Pancreas (tissue), 10 donors: ENCODE data around the gene ZNF668. TPM values are rescaled to one million over a fixed set of nuclear protein-coding genes. Genes with fewer than 3 reads are reported as not detected.

Source experiments
- ATAC-seq, 4 donors: fragments of 200-7000 bp; cut with Tn5 transposase; one replicate each; pipeline versions ENCODE4 v1.8.0 to v1.9.1; 2020; ENCODE audit warnings: mild to moderate bottlenecking in 4 of 4, moderate library complexity in 4 of 4
- DNase-seq, 6 donors: peaks; one replicate each; pipeline ENCODE4 v3.0.0-alpha.2; 2020
- FAIRE-seq: peaks from 2 replicates; lab custom pipeline; 2012; peaks lifted over from hg19 to GRCh38; lab: Jason Lieb, UNC
- H3K27ac ChIP-seq, 4 donors: fragments of 200-600 bp; sonication (generic); 1 replicate in 3 of 4; 2 replicates in 1 of 4; pipeline versions ENCODE4 v1.5.0 to v1.8.0; 2020
- H3K27me3 ChIP-seq, 4 donors: fragments of 200-600 bp; one replicate each; pipeline ENCODE4 v1.8.0; 2021
- H3K36me3 ChIP-seq, 3 donors: fragments of 200-600 bp; sonication (generic) in 1 of 3; one replicate each; pipeline versions ENCODE4 v1.5.0 to v1.8.0; 2020 to 2021
- H3K4me1 ChIP-seq, 3 donors: fragments of 200-600 bp; one replicate each; pipeline ENCODE4 v1.8.0; 2021
- H3K4me3 ChIP-seq, 4 donors: fragments of 200-600 bp; sonication (generic) in 2 of 4; one replicate each; pipeline versions ENCODE4 v1.5.0 to v1.8.0; 2020 to 2021
- H3K9me3 ChIP-seq, 4 donors: fragments of 200-600 bp; one replicate each; pipeline ENCODE4 v1.8.0; 2021
- WGBS, 2 donors: extraction: QIAGEN DNeasy Blood & Tissue Kit; methylation state at CpG; one replicate each; pipeline ENCODE4 v1.1.7; 2013; 5-methylcytosine and 5-hydroxymethylcytosine counted together
- intact Hi-C, 3 donors: fragments of 100-400 bp; cut with DNase I; formaldehyde crosslinking; loops; one replicate each; pipeline versions ENCODE4 v1.11.1 to v1.14.2; 2022
- polyA plus RNA-seq, 2 donors: library from polyadenylated mRNA; stranded (reverse); fragments of 200-250 nt; gene quantifications; one replicate each; pipeline ENCODE4 v1.2.3, GENCODE V29; 2013
- total RNA-seq, 6 donors: library from RNA; stranded (reverse); fragmentation: NEBNext Ultra II Directional in 4 of 6; extraction: Animal tissue kit (Norgen Biotek cat#: 25700) in 4 of 6; gene quantifications; one replicate each; pipeline versions ENCODE4 v1.2.1 to v1.2.4, GENCODE V29; 2021 to 2023
- TF ChIP-seq, protein P1 (sequence below), 4 donors: fragments of 200-600 bp; sonication (generic) in 3 of 4; IDR thresholded peaks; one replicate each; pipeline versions ENCODE4 v1.5.0 to v1.8.0; 2021; ENCODE audit warnings: antibody characterized with exemption in 4 of 4
- donor health status: healthy with polysubstance abuse.
- donor health status: DM: no; HTN: no; CAD: no; lungs with moderate emphysema.
- donor health status: DM: no; HTN: no; CAD: no.
- donor health status: control.
- donor health status: control.
- donor health status: Bipolar disorder and iron deficiency.
- donor health status: DM: yes; HTN: yes; CAD: no.
- donor health status: DM: no; HTN: no; CAD: no.
- donor health status: DM: no; HTN: no; CAD: no.
- donor health status: DM: yes; HTN: yes; CAD: no.

Gene ZNF668
- total and polyA plus RNA-seq, 8 donors, result 1.5 to 6.4 (median 3.6) TPM

DNA sequence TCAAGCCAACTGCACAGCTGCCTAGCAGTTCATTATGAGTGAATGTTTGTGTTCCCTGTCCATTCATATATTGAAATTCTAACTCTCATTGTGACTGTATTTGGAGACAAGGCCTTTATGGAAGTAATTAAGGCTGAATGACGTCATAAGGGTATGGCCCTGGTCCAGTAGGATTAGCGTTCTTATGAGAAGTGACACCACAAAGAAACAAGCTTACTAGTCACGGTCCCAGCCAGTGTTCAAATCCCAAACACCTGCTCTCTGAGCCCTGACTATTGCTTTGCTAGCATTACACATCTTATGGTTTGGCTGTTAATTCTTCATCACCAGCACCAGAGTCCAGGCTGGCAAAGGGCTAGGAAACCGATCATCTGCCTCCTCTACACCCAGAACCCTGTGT lies 2.2 kb downstream of the ZNF668 start:
- DNase-seq (no peak), ATAC-seq (no peak), FAIRE-seq (no peak)
- TF ChIP-seq, protein P1, sequence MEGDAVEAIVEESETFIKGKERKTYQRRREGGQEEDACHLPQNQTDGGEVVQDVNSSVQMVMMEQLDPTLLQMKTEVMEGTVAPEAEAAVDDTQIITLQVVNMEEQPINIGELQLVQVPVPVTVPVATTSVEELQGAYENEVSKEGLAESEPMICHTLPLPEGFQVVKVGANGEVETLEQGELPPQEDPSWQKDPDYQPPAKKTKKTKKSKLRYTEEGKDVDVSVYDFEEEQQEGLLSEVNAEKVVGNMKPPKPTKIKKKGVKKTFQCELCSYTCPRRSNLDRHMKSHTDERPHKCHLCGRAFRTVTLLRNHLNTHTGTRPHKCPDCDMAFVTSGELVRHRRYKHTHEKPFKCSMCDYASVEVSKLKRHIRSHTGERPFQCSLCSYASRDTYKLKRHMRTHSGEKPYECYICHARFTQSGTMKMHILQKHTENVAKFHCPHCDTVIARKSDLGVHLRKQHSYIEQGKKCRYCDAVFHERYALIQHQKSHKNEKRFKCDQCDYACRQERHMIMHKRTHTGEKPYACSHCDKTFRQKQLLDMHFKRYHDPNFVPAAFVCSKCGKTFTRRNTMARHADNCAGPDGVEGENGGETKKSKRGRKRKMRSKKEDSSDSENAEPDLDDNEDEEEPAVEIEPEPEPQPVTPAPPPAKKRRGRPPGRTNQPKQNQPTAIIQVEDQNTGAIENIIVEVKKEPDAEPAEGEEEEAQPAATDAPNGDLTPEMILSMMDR (IDR thresholded peaks at IDR 0.05), result no peak
- no peaks in the 10 kb centered on the region for H3K27me3 ChIP-seq
- peaks cover 0 to 12% (median 5%) of the 10 kb centered on the region in 3 donors for H3K4me1 ChIP-seq
- peak overlapping the region in 1 of 4 donors; percentile 100 for H3K4me3 ChIP-seq
- no peak overlapping the region for H3K27ac ChIP-seq
- 37 to 44% methylated on average over 4 of the region's 4 CpGs for WGBS, 2 donors
- H3K36me3 ChIP-seq, result peaks cover 0 to 5% (median 0%) of the 10 kb centered on the region in 3 donors
- intact Hi-C loops, result no loop called here
- no peaks in the 10 kb centered on the region for H3K9me3 ChIP-seq

DNA sequence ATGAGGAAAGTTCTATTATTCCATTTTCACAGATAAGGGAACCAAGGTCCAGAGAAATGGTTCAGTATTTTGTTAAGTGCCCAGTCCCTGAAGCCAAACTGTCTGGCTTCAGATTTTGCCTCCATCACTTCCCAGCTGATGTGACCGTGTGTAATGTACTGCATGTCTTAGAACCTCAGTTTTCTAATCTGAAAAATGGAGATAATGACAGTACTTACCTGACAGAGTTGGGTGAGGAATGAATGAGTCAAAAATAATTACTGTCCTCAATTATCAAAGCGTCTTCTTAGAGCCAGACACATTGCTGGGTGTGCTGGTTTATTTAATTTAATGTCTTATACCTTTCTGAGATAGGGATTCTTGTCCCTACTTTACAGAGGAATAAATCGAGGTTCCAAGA lies 6.7 kb downstream of the ZNF668 start:
- ATAC-seq (no peak), DNase-seq (no peak), FAIRE-seq (no peak)
- no peak overlapping the region for H3K27ac ChIP-seq
- no peaks in the 10 kb centered on the region for H3K9me3 ChIP-seq
- H3K27me3 ChIP-seq, result no peaks in the 10 kb centered on the region
- no peaks in the 10 kb centered on the region for H3K36me3 ChIP-seq
- H3K4me3 ChIP-seq, result no peak overlapping the region
- TF ChIP-seq, protein P1 (IDR thresholded peaks at IDR 0.05), result no peak
- intact Hi-C loops, result no loop called here
- WGBS, 2 donors, result 75 to 79% methylated on average over 3 of the region's 3 CpGs
- peaks cover 0 to 6% (median 2%) of the 10 kb centered on the region in 3 donors for H3K4me1 ChIP-seq

DNA sequence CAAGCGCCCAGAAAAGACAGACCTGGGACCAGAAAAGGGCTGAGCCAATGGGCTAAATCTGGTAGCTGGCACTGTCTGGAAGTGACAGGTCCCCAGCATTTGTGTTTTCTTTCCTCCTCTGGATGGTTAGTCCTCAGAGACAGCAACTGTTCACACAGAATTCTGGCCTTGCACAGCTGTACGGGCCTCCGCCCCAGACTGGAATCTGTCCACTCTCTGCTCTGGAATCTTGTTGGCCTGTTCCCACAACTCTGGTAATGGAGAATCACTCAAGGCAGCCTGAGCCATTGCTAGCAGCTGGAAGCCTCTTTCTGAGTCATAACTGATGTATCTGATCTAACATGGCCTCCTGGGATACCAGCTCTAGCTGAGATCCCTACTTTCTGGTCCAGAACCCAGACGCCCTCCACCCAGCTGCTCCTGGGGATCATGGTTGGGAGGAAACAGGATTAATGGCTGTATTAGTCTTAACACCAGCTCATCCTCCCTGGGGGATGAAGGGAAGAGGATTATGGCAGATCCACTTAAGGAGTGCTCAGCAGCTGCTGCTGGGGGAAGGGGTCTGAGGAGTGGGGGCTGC lies 9.1 kb downstream of the ZNF668 start:
- TF ChIP-seq, protein P1 (IDR thresholded peaks at IDR 0.05), result no peak
- Histone ChIP-seq H3K27me3 (no peaks in the 10 kb centered on the region), H3K9me3 (no peaks in the 10 kb centered on the region), H3K27ac (no peak overlapping the region), H3K4me1 (no peaks in the 10 kb centered on the region), H3K4me3 (no peak overlapping the region), H3K36me3 (peaks cover 0 to 10% (median 2%) of the 10 kb centered on the region in 3 donors)
- FAIRE-seq (no peak), ATAC-seq (peak in 3 of 4 donors; percentile 61 to 68 (median 67)), DNase-seq (no peak)
- WGBS, 2 donors, result 81 to 84% methylated on average over 4 of the region's 4 CpGs
- intact Hi-C loops, result no loop called here

DNA sequence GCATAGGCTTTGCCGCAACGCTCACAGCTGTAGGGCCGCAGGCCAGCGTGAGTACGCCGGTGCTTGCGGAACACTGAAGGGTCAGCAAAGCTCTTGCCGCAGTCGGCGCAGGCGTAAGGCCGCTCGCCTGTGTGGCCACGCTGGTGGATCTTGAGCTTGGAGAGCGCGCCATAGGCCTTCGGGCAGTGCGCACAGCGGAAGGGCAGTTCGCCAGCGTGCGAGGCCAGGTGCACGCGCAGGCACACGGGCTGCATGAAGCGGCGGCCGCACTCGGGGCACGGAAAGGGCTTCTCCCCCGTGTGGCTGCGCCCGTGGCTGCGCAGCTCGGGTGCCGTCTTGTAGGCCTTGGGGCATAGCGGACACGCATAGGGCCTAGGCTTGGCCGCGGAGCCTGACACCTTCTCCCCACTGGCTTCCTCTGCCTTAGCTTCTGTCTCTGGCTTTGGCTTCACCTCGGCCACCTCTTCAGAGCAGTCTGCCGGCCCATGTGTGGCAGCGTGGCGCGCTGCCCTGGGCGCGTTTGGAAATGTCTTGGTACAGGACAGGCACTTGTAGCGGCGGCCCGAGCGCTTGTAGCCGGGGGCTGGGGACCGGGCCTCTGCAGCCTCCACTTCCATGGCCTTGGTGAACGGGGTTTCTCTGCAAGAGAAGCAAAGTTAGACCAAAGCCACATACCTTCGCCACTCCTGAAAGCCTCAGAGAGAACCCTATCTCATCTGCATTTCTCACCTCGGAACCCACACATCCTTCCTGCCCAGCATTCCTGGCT lies 10.0 kb downstream of the ZNF668 start:
- ATAC-seq (peak in 2 of 4 donors; percentile 13 to 15), DNase-seq (no peak), FAIRE-seq (no peak)
- Histone ChIP-seq H3K36me3 (peaks cover 0 to 10% (median 2%) of the 10 kb centered on the region in 3 donors), H3K27ac (no peak overlapping the region), H3K27me3 (no peaks in the 10 kb centered on the region), H3K4me1 (no peaks in the 10 kb centered on the region), H3K9me3 (no peaks in the 10 kb centered on the region), H3K4me3 (no peak overlapping the region)
- intact Hi-C loops, result no loop called here
- 93 to 94% methylated on average over 56 of the region's 56 CpGs for WGBS, 2 donors
- TF ChIP-seq, protein P1 (IDR thresholded peaks at IDR 0.05), result no peak

DNA sequence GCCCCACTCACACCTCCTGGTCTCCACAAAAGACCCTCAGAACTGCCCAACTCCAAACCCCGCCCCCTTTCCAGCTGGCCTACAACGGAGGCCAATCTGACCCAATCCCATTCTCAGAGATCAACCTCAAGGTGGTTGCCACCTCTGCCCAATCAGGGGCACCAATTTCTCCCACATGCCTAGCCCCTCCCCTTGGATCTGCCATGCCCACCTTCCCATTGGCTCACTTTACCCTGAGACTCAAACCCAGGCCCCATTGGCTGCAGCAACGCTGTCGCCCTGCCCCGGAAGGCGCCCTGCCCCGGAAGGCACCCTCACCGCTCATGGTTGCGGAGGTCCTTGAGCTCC lies 10.6 kb downstream of the ZNF668 start:
- no peak for ATAC-seq
- H3K36me3 ChIP-seq, result peaks cover 0 to 10% (median 2%) of the 10 kb centered on the region in 3 donors
- WGBS, 2 donors, result 93% methylated on average over 9 of the region's 9 CpGs
- H3K27ac ChIP-seq, result no peak overlapping the region
- FAIRE-seq, result no peak
- no peak for DNase-seq
- no peaks in the 10 kb centered on the region for H3K27me3 ChIP-seq
- TF ChIP-seq, protein P1 (IDR thresholded peaks at IDR 0.05), result no peak
- no peaks in the 10 kb centered on the region for H3K4me1 ChIP-seq
- no peaks in the 10 kb centered on the region for H3K9me3 ChIP-seq
- no peak overlapping the region for H3K4me3 ChIP-seq
- intact Hi-C loops, result no loop called here
